Tibial artery (tissue), 4 donors: ENCODE data around the gene FTL.

Experiments used
- DNase-seq, 2 donors: peaks; one replicate each; pipeline ENCODE4 v3.0.0-alpha.2; 2019
- H3K27ac ChIP-seq, 2 donors: fragments of 200-600 bp; sonication (generic) in 1 of 2; 1 replicate in 1 of 2; 2 replicates in 1 of 2; pipeline ENCODE4 v1.5.1; 2018 to 2019; ENCODE audit warnings: mild to moderate bottlenecking in 1 of 2
- H3K27me3 ChIP-seq, 2 donors: fragments of 200-600 bp; sonication (generic) in 1 of 2; one replicate each; pipeline versions ENCODE4 v1.5.1 to v1.6.0; 2016 to 2019
- H3K36me3 ChIP-seq, 3 donors: fragments of 200-600 bp; sonication (generic) in 2 of 3; one replicate each; pipeline ENCODE4 v1.5.1; 2016 to 2019; ENCODE audit warnings: mild to moderate bottlenecking in 2 of 3
- H3K4me1 ChIP-seq, 4 donors: fragments of 200-600 bp; sonication (generic) in 2 of 4; 1 replicate in 3 of 4; 2 replicates in 1 of 4; pipeline ENCODE4 v1.5.1; 2016 to 2019
- H3K4me3 ChIP-seq, 2 donors: fragments of 200-600 bp; sonication (generic) in 1 of 2; 1 replicate in 1 of 2; 2 replicates in 1 of 2; pipeline ENCODE4 v1.5.1; 2018 to 2019; ENCODE audit warnings: mild to moderate bottlenecking in 2 of 2
- H3K9me3 ChIP-seq, 3 donors: fragments of 200-600 bp; sonication (generic) in 1 of 3; one replicate each; pipeline ENCODE4 v1.5.1; 2016 to 2019
- CTCF ChIP-seq, 2 experiments: fragments of 200-600 bp in 1 of 2; fragments of 450-650 bp in 1 of 2; IDR thresholded peaks; one replicate each; pipeline ENCODE4 v1.5.1; 2017 to 2019; ENCODE audit warnings: antibody characterized with exemption in 2 of 2, mild to moderate bottlenecking in 1 of 2, moderate library complexity in 1 of 2
- intact Hi-C: fragments of 100-400 bp; cut with DNase I; formaldehyde crosslinking; loops from one replicate; pipeline ENCODE4 v1.15.0; 2023; ENCODE audit warnings: low total_unique reads

FTL gene

GRCh38 chr19:48993175-48994034 is 28.3 kb downstream of the FTL start, which contains the start of the genes GYS1 and RUVBL2:
GYS1 (minus strand) TSS chr19:48993309; CDS start chr19:48993112, 197 bp downstream.
RUVBL2 (plus strand) TSS chr19:48993887; CDS start chr19:48993912, 25 bp downstream.
- peak within 1 kb of the TSS; percentile 85 to 97 for H3K4me3 ChIP-seq
- H3K4me1 ChIP-seq, result peaks cover 0 to 44% (median 33%) of the 10 kb centered on the region in 4 donors
- peak within 1 kb of the TSS; percentile 98 to 99 for H3K27ac ChIP-seq
- intact Hi-C loops, result loop anchor here (10.0 kb wide), 1 partner anchor 349 kb away; the partner anchor contains the start of gene CA11
- no peaks in the 10 kb centered on the region for H3K9me3 ChIP-seq
- TF ChIP-seq CTCF (IDR thresholded peaks at IDR 0.05), result peak; percentile 99 to 100
- H3K27me3 ChIP-seq, result no peaks in the 10 kb centered on the region
- H3K36me3 ChIP-seq, result peaks cover 7 to 15% (median 8%) of the 10 kb centered on the region in 3 donors
- peak; percentile 100 for DNase-seq

GRCh38 chr19:48994035-48994386 is 28.9 kb downstream of the FTL start:
- intact Hi-C loops, result loop anchor here (10.0 kb wide), 1 partner anchor 349 kb away; the partner anchor contains the start of gene CA11
- H3K27me3 ChIP-seq, result no peaks in the 10 kb centered on the region
- peak overlapping the region; percentile 98 to 99 for H3K27ac ChIP-seq
- no peaks in the 10 kb centered on the region for H3K9me3 ChIP-seq
- peaks cover 1 to 9% (median 2%) of the 10 kb centered on the region in 3 donors for H3K36me3 ChIP-seq
- peaks cover 0 to 44% (median 33%) of the 10 kb centered on the region in 4 donors for H3K4me1 ChIP-seq
- peak overlapping the region; percentile 85 to 97 for H3K4me3 ChIP-seq
- no peak for TF ChIP-seq CTCF (IDR thresholded peaks at IDR 0.05)
- no peak for DNase-seq

- Histone ChIP-seq H3K9me3 (no peaks in the 10 kb centered on the region), H3K27me3 (no peaks in the 10 kb centered on the region), H3K27ac (no peak overlapping the region), H3K36me3 (peaks cover 0 to 22% (median 8%) of the 10 kb centered on the region in 3 donors), H3K4me3 (no peak overlapping the region), H3K4me1 (peaks cover 0 to 18% (median 9%) of the 10 kb centered on the region in 4 donors)
- peak in 1 of 2 experiments; percentile 12 for TF ChIP-seq CTCF (IDR thresholded peaks at IDR 0.05)
- no peak for DNase-seq
- intact Hi-C loops, result loop anchor here (10.0 kb wide), 1 partner anchor 353 kb away; the partner anchor contains the start of gene CA11
These were observed 32.9 kb downstream of the FTL start for GRCh38 chr19:48997972-48998371.

GRCh38 chr19:48999481-49000325 is 34.6 kb downstream of the FTL start:
- Histone ChIP-seq H3K36me3 (peaks cover 6 to 39% (median 23%) of the 10 kb centered on the region in 3 donors), H3K9me3 (no peaks in the 10 kb centered on the region), H3K27me3 (no peaks in the 10 kb centered on the region), H3K27ac (no peak overlapping the region), H3K4me1 (peaks cover 0 to 10% (median 2%) of the 10 kb centered on the region in 4 donors), H3K4me3 (no peak overlapping the region)
- DNase-seq, result no peak
- peak; percentile 27 to 43 for TF ChIP-seq CTCF (IDR thresholded peaks at IDR 0.05)
- intact Hi-C loops, result loop anchor here (10.0 kb wide), 1 partner anchor 355 kb away; the partner anchor contains the start of gene CA11

GRCh38 chr19:49004133-49004532 is 39.0 kb downstream of the FTL start:
- no peak for TF ChIP-seq CTCF (IDR thresholded peaks at IDR 0.05)
- H3K9me3 ChIP-seq, result no peaks in the 10 kb centered on the region
- intact Hi-C loops, result no loop called here
- no peak overlapping the region for H3K4me3 ChIP-seq
- peaks cover 28 to 76% (median 58%) of the 10 kb centered on the region in 3 donors for H3K36me3 ChIP-seq
- no peak overlapping the region for H3K27ac ChIP-seq
- DNase-seq, result no peak
- no peaks in the 10 kb centered on the region for H3K4me1 ChIP-seq
- no peaks in the 10 kb centered on the region for H3K27me3 ChIP-seq
